ENCODE measurements around the gene NKX2-3.

The NKX2-3 gene

GRCh38 chr10:99564361-99564760 is 31.6 kb downstream of the NKX2-3 start:
- no peak for TF ChIP-seq CTCF (IDR thresholded peaks at IDR 0.05)

- no peak for TF ChIP-seq CTCF (IDR thresholded peaks at IDR 0.05)
Observed at GRCh38 chr10:99565166-99565565, 32.4 kb downstream of the NKX2-3 start.

- no peak for TF ChIP-seq CTCF (IDR thresholded peaks at IDR 0.05)
Observed at GRCh38 chr10:99569253-99569939, 36.7 kb downstream of the NKX2-3 start.

GRCh38 chr10:99569961-99570360 is 37.2 kb downstream of the NKX2-3 start:
- no peak for TF ChIP-seq CTCF (IDR thresholded peaks at IDR 0.05)

- TF ChIP-seq CTCF (IDR thresholded peaks at IDR 0.05), result no peak
Observed at GRCh38 chr10:99571816-99572215, 39.1 kb downstream of the NKX2-3 start.

- TF ChIP-seq CTCF (IDR thresholded peaks at IDR 0.05), result no peak
Observed at GRCh38 chr10:99573790-99574189, 41.0 kb downstream of the NKX2-3 start.

- TF ChIP-seq CTCF (IDR thresholded peaks at IDR 0.05), result no peak
Observed at GRCh38 chr10:99579971-99580370, 47.2 kb downstream of the NKX2-3 start.

- TF ChIP-seq CTCF (IDR thresholded peaks at IDR 0.05), result no peak
Observed at GRCh38 chr10:99582255-99582770, 49.6 kb downstream of the NKX2-3 start.
